Measurements from ENCODE around the gene KLHDC4. TPM values are rescaled to one million over a fixed set of nuclear protein-coding genes. Genes with fewer than 3 reads are reported as not detected.

The KLHDC4 gene
- polyA plus RNA-seq, 1 of the 3 experiments (the other 2 are of a cell fraction), result 51.2 TPM

GRCh38 chr16:87696726-87697125 is 69.1 kb downstream of the KLHDC4 start (continued):
- TF ChIP-seq, protein P1, sequence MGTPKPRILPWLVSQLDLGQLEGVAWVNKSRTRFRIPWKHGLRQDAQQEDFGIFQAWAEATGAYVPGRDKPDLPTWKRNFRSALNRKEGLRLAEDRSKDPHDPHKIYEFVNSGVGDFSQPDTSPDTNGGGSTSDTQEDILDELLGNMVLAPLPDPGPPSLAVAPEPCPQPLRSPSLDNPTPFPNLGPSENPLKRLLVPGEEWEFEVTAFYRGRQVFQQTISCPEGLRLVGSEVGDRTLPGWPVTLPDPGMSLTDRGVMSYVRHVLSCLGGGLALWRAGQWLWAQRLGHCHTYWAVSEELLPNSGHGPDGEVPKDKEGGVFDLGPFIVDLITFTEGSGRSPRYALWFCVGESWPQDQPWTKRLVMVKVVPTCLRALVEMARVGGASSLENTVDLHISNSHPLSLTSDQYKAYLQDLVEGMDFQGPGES (IDR thresholded peaks at IDR 0.05; ENCODE audit: low read depth, low read length), result no peak
- TF ChIP-seq SIN3A (IDR thresholded peaks at IDR 0.05; ENCODE audit: borderline replicate concordance, low read depth, low read length) (no peak), GABPA (IDR thresholded peaks at IDR 0.05; ENCODE audit: low read depth) (no peak), REST (IDR thresholded peaks at IDR 0.05; ENCODE audit: low read depth, low read length) (no peak), NRF1 (IDR thresholded peaks at IDR 0.05; ENCODE audit: low read depth, low read length) (no peak)

DNA sequence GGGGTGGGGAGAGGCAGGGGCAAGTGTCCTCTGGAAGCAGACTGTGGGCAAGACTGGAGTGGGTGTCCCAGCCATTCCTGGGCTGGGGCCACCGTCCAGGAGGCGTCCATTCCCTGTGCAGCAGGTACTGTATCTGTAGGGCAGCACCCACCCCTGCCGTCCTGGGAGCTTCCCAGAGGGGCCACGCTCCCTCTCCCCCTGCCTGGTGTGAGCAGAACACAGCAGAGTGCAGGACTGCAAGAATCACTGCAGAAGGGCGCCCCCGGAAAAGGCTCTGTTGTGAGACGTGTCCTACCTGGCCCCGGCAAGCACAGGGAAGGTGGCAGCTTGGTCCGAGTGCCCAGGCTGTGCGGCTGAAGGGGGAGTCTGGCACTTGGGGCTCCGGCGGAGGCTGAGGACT is 70.3 kb downstream of the KLHDC4 start:
- 95% methylated on average over 8 of the region's 12 CpGs for WGBS (ENCODE audit: low lambda C conversion rate)
- CTCF ChIA-PET, result interaction anchor here (3.3 kb wide), 1 partner anchor 7 kb away, joined by 19 read pairs; no protein-coding TSS in a partner anchor
- TF ChIP-seq ZBTB33 (IDR thresholded peaks at IDR 0.05; ENCODE audit: borderline replicate concordance, low read depth), result no peak
- TF ChIP-seq, protein P2, sequence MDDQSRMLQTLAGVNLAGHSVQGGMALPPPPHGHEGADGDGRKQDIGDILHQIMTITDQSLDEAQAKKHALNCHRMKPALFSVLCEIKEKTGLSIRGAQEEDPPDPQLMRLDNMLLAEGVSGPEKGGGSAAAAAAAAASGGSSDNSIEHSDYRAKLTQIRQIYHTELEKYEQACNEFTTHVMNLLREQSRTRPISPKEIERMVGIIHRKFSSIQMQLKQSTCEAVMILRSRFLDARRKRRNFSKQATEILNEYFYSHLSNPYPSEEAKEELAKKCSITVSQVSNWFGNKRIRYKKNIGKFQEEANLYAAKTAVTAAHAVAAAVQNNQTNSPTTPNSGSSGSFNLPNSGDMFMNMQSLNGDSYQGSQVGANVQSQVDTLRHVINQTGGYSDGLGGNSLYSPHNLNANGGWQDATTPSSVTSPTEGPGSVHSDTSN (IDR thresholded peaks at IDR 0.05), result no peak
- no peak for TF ChIP-seq MAX (IDR thresholded peaks at IDR 0.05; ENCODE audit: low read depth)
- TF ChIP-seq FOXM1 (IDR thresholded peaks at IDR 0.05; ENCODE audit: low read depth), result no peak
- no peak for TF ChIP-seq GATA2 (CRISPR knock-in tag; IDR thresholded peaks at IDR 0.05)
- no peak for TF ChIP-seq NRF1 (IDR thresholded peaks at IDR 0.05; ENCODE audit: low read depth, low read length)
- no peak for TF ChIP-seq RFX5 (IDR thresholded peaks at IDR 0.05; ENCODE audit: low read length)
- no peak for TF ChIP-seq RCOR1 (IDR thresholded peaks at IDR 0.05; ENCODE audit: low read length)
- no peak for TF ChIP-seq EP300 (IDR thresholded peaks at IDR 0.05; ENCODE audit: borderline replicate concordance in 1 of 2, low read depth in 1 of 2, low read length in 1 of 2)
- no peak for TF ChIP-seq ELF1 (IDR thresholded peaks at IDR 0.05)
- TF ChIP-seq, protein P3, sequence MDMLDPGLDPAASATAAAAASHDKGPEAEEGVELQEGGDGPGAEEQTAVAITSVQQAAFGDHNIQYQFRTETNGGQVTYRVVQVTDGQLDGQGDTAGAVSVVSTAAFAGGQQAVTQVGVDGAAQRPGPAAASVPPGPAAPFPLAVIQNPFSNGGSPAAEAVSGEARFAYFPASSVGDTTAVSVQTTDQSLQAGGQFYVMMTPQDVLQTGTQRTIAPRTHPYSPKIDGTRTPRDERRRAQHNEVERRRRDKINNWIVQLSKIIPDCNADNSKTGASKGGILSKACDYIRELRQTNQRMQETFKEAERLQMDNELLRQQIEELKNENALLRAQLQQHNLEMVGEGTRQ (IDR thresholded peaks at IDR 0.05; ENCODE audit: borderline replicate concordance, low read depth, low read length), result no peak
- no peak for TF ChIP-seq SMC3 (IDR thresholded peaks at IDR 0.05; ENCODE audit: low read depth, low read length)
- TF ChIP-seq REST (IDR thresholded peaks at IDR 0.05; ENCODE audit: low read depth, low read length), result no peak
- no peak for TF ChIP-seq FOXJ3 (CRISPR knock-in tag; IDR thresholded peaks at IDR 0.05)
- no peak for TF ChIP-seq NFIC (IDR thresholded peaks at IDR 0.05; ENCODE audit: borderline replicate concordance)

More for the DNA sequence above, 70.3 kb downstream of the KLHDC4 start:
- peaks cover 0 to 40% of the 10 kb centered on the region in 2 experiments for H3K36me3 ChIP-seq (replicated peaks in 1 of 2; ENCODE audit: control insufficient read depth in 1 of 2, insufficient read depth in 2 of 2, low read length in 1 of 2)
- H3K9ac ChIP-seq, result no peak overlapping the region
- H3K4me2 ChIP-seq, result no peak overlapping the region
- H4K20me1 ChIP-seq (ENCODE audit: insufficient read depth), result no peaks in the 10 kb centered on the region
- H3K27ac ChIP-seq (ENCODE audit: low read depth in 2 of 2, low read length in 1 of 2), result no peak overlapping the region
- no peak overlapping the region for H2AFZ ChIP-seq (ENCODE audit: low read depth)
- H3K79me2 ChIP-seq (ENCODE audit: insufficient read depth), result no peaks in the 10 kb centered on the region
- H3K27me3 ChIP-seq (ENCODE audit: insufficient read depth), result no peaks in the 10 kb centered on the region
- H3F3A ChIP-seq (replicated peaks; ENCODE audit: insufficient read depth), result no peaks in the 10 kb centered on the region
- DNase-seq, result no peak
- H3K9me2 ChIP-seq, result no peaks in the 10 kb centered on the region
- H3K4me3 ChIP-seq (ENCODE audit: low read depth in 2 of 2, low read length in 1 of 2), result no peak overlapping the region
- POLR2A ChIA-PET, result interaction anchor here (1.0 kb wide), 1 partner anchor 10 kb away, joined by 3 read pairs; no protein-coding TSS in a partner anchor
- H3K4me1 ChIP-seq (ENCODE audit: control insufficient read depth in 1 of 2, insufficient read depth in 2 of 2, low read depth in 1 of 2, low read length in 1 of 2), result no peaks in the 10 kb centered on the region
- no peaks in the 10 kb centered on the region for H3K9me3 ChIP-seq

Measured in SK-N-SH (cell line).